SU-DHL-6 (cell line): ENCODE results near the gene ZNF185.

Source experiments
- H2AFZ ChIP-seq: fragments of 200-600 bp; sonication (generic); 2 replicates; pipeline ENCODE4 v1.6.1; 2014; ENCODE audit warnings: low read depth, mild to moderate bottlenecking, moderate library complexity, mixed read lengths, antibody characterized with exemption, low read length; ENCODE audit not compliant: severe bottlenecking
- H3F3A ChIP-seq: fragments of 200-600 bp; shearing (Covaris generic); 2 replicates; pipeline ENCODE4 v1.6.0; 2016; ENCODE audit warnings: antibody characterized with exemption, mild to moderate bottlenecking; ENCODE audit not compliant: insufficient read depth
- H3K27ac ChIP-seq: fragments of 200-600 bp; sonication (generic); 2 replicates; pipeline ENCODE4 v1.5.1; 2016; ENCODE audit warnings: low read depth, mild to moderate bottlenecking, low read length, moderate library complexity, mixed read lengths
- H3K27me3 ChIP-seq: fragments of 200-600 bp; sonication (generic), shearing (Covaris generic); 2 replicates; pipeline ENCODE4 v1.6.0; 2014; ENCODE audit warnings: mild to moderate bottlenecking, low read length
- H3K36me3 ChIP-seq: fragments of 200-600 bp; sonication (generic); 2 replicates; pipeline ENCODE4 v1.6.1; 2014; ENCODE audit warnings: mild to moderate bottlenecking, low read length, mixed read lengths
- H3K4me2 ChIP-seq: fragments of 300-600, 200-600 bp; shearing (Covaris generic), sonication (generic); 2 replicates; pipeline ENCODE4 v1.6.0; 2014; ENCODE audit warnings: low read length, low read depth, mild to moderate bottlenecking; ENCODE audit not compliant: poor library complexity, severe bottlenecking
- H3K4me3 ChIP-seq: fragments of 200-600 bp; sonication (generic); 2 replicates; pipeline ENCODE4 v1.5.1; 2014; ENCODE audit warnings: antibody characterized with exemption, low read length, mild to moderate bottlenecking, mixed read lengths; ENCODE audit not compliant: insufficient read depth, poor library complexity, severe bottlenecking
- H3K79me2 ChIP-seq: fragments of 200-600 bp; sonication (generic); 2 replicates; pipeline ENCODE4 v1.6.1; 2014; ENCODE audit warnings: mild to moderate bottlenecking, low read length, moderate library complexity; ENCODE audit not compliant: insufficient read depth
- H3K9ac ChIP-seq: fragments of 200-600 bp; sonication (generic); 2 replicates; pipeline ENCODE4 v1.7.0; 2014; ENCODE audit warnings: mild to moderate bottlenecking, low read length
- H3K9me2 ChIP-seq: fragments of 200-600 bp; sonication (generic); replicated peaks from 2 replicates; pipeline ENCODE4 v1.6.1; 2014; ENCODE audit warnings: low read length; ENCODE audit not compliant: insufficient read depth
- H3K9me3 ChIP-seq: fragments of 200-600 bp; sonication (generic); 2 replicates; pipeline ENCODE4 v1.6.1; 2014; ENCODE audit warnings: low read length, mixed read lengths; ENCODE audit not compliant: insufficient read depth
- H4K20me1 ChIP-seq: fragments of 200-600 bp; sonication (generic); 2 replicates; pipeline ENCODE4 v1.6.1; 2014; ENCODE audit warnings: low read depth, mild to moderate bottlenecking, antibody characterized with exemption, low read length, moderate library complexity, mixed read lengths
- EZH2phosphoT487 ChIP-seq: fragments of 200-600 bp; sonication (generic), shearing (Covaris generic); conservative IDR thresholded peaks from 2 replicates; pipeline ENCODE4 v1.6.1; 2018; ENCODE audit warnings: mild to moderate bottlenecking, antibody characterized with exemption, low read length, moderate library complexity, mixed read lengths
- TF ChIP-seq, protein P1 (sequence below): fragments of 200-600 bp; sonication (generic); IDR thresholded peaks from one replicate; pipeline ENCODE4 v1.5.1; 2017; ENCODE audit warnings: antibody characterized with exemption, mild to moderate bottlenecking, low read length, moderate library complexity; ENCODE audit not compliant: insufficient read depth, poor library complexity, severe bottlenecking

Gene ZNF185

DNA sequence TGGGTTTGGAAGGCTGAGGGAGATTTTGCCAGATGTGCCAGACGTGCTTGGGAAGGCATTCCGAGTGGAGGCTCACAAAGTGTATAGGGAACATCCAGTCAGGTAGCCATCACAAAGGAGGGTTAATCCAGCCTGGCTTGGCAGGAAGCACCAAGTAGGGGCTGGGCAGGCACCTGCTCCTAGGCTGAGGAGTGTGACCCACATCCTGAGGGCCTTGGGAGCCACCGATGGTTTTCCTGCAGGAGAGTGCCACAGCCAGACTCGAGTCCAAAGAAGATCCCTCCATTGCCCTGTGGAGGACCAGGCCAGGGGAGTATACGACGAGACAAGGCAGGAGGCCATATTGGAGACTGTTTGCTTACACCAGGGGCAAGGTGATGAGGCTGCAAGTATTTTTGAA, 48.8 kb downstream of the ZNF185 start:
- Histone ChIP-seq H3K36me3 (no peaks in the 10 kb centered on the region), H3K4me3 (no peak overlapping the region), H4K20me1 (no peaks in the 10 kb centered on the region), H3K9me3 (no peaks in the 10 kb centered on the region), H3K9me2 (no peaks in the 10 kb centered on the region), H3K79me2 (no peaks in the 10 kb centered on the region), H3K4me2 (no peak overlapping the region), H2AFZ (no peak overlapping the region), H3K27ac (no peak overlapping the region), H3K9ac (no peak overlapping the region), H3K27me3 (no peaks in the 10 kb centered on the region), H3F3A (no peaks in the 10 kb centered on the region)
- TF ChIP-seq, protein P1, sequence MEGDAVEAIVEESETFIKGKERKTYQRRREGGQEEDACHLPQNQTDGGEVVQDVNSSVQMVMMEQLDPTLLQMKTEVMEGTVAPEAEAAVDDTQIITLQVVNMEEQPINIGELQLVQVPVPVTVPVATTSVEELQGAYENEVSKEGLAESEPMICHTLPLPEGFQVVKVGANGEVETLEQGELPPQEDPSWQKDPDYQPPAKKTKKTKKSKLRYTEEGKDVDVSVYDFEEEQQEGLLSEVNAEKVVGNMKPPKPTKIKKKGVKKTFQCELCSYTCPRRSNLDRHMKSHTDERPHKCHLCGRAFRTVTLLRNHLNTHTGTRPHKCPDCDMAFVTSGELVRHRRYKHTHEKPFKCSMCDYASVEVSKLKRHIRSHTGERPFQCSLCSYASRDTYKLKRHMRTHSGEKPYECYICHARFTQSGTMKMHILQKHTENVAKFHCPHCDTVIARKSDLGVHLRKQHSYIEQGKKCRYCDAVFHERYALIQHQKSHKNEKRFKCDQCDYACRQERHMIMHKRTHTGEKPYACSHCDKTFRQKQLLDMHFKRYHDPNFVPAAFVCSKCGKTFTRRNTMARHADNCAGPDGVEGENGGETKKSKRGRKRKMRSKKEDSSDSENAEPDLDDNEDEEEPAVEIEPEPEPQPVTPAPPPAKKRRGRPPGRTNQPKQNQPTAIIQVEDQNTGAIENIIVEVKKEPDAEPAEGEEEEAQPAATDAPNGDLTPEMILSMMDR = no peak
- no peak for TF ChIP-seq EZH2phosphoT487
